HG03280 (cell line): Measurements from ENCODE around the gene PALLD.

ENCODE experiments used
- ATAC-seq: cut with Tn5 transposase; IDR thresholded peaks from one replicate; pipeline ENCODE4 v1.9.1; 2021; ENCODE audit warnings: mild to moderate bottlenecking, moderate library complexity; ENCODE audit not compliant: unreplicated experiment

PALLD gene

GRCh38 chr4:168743131-168743530 is 246.3 kb downstream of the PALLD start:
- no peak for ATAC-seq

GRCh38 chr4:168743601-168744000 is 246.7 kb downstream of the PALLD start:
- ATAC-seq = no peak

- no peak for ATAC-seq
Measured at GRCh38 chr4:168744021-168744420, 247.2 kb downstream of the PALLD start.

- ATAC-seq = no peak
Measured at GRCh38 chr4:168748807-168749206, 252.0 kb downstream of the PALLD start.

GRCh38 chr4:168751263-168752225 is 254.7 kb downstream of the PALLD start:
- no peak for ATAC-seq

GRCh38 chr4:168755598-168756477 is 259.0 kb downstream of the PALLD start:
- ATAC-seq = no peak

GRCh38 chr4:168757500-168757899 is 260.6 kb downstream of the PALLD start:
- no peak for ATAC-seq

- no peak for ATAC-seq
Measured at GRCh38 chr4:168758351-168758876, 261.6 kb downstream of the PALLD start.

- ATAC-seq = no peak
Measured at GRCh38 chr4:168759321-168759720, 262.5 kb downstream of the PALLD start.

GRCh38 chr4:168759959-168760527 is 263.2 kb downstream of the PALLD start:
- ATAC-seq = no peak

- no peak for ATAC-seq
Measured at GRCh38 chr4:168761066-168761465, 264.2 kb downstream of the PALLD start.

- no peak for ATAC-seq
Measured at GRCh38 chr4:168765322-168765721, 268.5 kb downstream of the PALLD start.

GRCh38 chr4:168765726-168766125 is 268.9 kb downstream of the PALLD start:
- ATAC-seq = no peak

GRCh38 chr4:168766604-168767316 is 269.9 kb downstream of the PALLD start:
- ATAC-seq = no peak

- no peak for ATAC-seq
Measured at GRCh38 chr4:168769416-168769815, 272.6 kb downstream of the PALLD start.

- ATAC-seq = no peak
Measured at GRCh38 chr4:168769837-168770236, 273.0 kb downstream of the PALLD start.

- no peak for ATAC-seq
Measured at GRCh38 chr4:168771251-168771650, 274.4 kb downstream of the PALLD start.

GRCh38 chr4:168773388-168774195 is 276.7 kb downstream of the PALLD start:
- ATAC-seq = no peak

- ATAC-seq = no peak
Measured at GRCh38 chr4:168776382-168776781, 279.5 kb downstream of the PALLD start.
